MM.1S (cell line): ENCODE measurements around the gene THBS3.

Experiments used
- DNase-seq: peaks from one replicate; pipeline ENCODE4 v3.0.0-alpha.2; 2015
- H2AFZ ChIP-seq: fragments of 300-600 bp; sonication (generic); 2 replicates; pipeline ENCODE4 v1.6.0; 2016; ENCODE audit warnings: antibody characterized with exemption, low read length
- H3F3A ChIP-seq: fragments of 300-600 bp; sonication (generic); 2 replicates; pipeline ENCODE4 v1.6.1; 2016; ENCODE audit warnings: mild to moderate bottlenecking, antibody characterized with exemption, low read length, moderate library complexity, mixed read lengths; ENCODE audit not compliant: insufficient read depth
- H3K27ac ChIP-seq: fragments of 300-600 bp; sonication (generic); 2 replicates; pipeline ENCODE4 v1.5.1; 2016; ENCODE audit warnings: mild to moderate bottlenecking, low read length
- H3K27me3 ChIP-seq: fragments of 300-600 bp; sonication (generic); replicated peaks from 2 replicates; pipeline ENCODE4 v1.6.0; 2016; ENCODE audit warnings: low read length; ENCODE audit not compliant: insufficient read depth
- H3K36me3 ChIP-seq: fragments of 300-600 bp; sonication (generic); replicated peaks from 2 replicates; pipeline ENCODE4 v1.6.1; 2016; ENCODE audit warnings: mild to moderate bottlenecking, low read length, mixed read lengths; ENCODE audit not compliant: insufficient read depth
- H3K4me1 ChIP-seq: fragments of 300-600 bp; sonication (generic); 2 replicates; pipeline ENCODE4 v1.6.1; 2016; ENCODE audit warnings: low read length, mixed read lengths
- H3K4me2 ChIP-seq: fragments of 300-600 bp; sonication (generic); 2 replicates; pipeline ENCODE4 v1.6.0; 2016; ENCODE audit warnings: low read depth, low read length
- H3K4me3 ChIP-seq: fragments of 300-600 bp; sonication (generic); 2 replicates; pipeline ENCODE4 v1.5.1; 2016; ENCODE audit warnings: low read length, mixed read lengths
- H3K79me2 ChIP-seq: fragments of 300-600 bp; sonication (generic); 2 replicates; pipeline ENCODE4 v1.6.1; 2016; ENCODE audit warnings: mixed run types, low read length, mixed read lengths
- H3K9ac ChIP-seq: fragments of 300-600 bp; sonication (generic); 2 replicates; pipeline ENCODE4 v1.6.1; 2016; ENCODE audit warnings: low read length, mixed read lengths
- H3K9me2 ChIP-seq: fragments of 300-600 bp; sonication (generic); replicated peaks from 2 replicates; pipeline ENCODE4 v1.6.1; 2016; ENCODE audit warnings: mild to moderate bottlenecking, low read length, mixed read lengths; ENCODE audit not compliant: insufficient read depth
- H3K9me3 ChIP-seq: fragments of 300-600 bp; sonication (generic); replicated peaks from 2 replicates; pipeline ENCODE4 v1.6.1; 2016; ENCODE audit warnings: mild to moderate bottlenecking, low read length, mixed read lengths; ENCODE audit not compliant: insufficient read depth
- H4K20me1 ChIP-seq: fragments of 300-600 bp; sonication (generic); 2 replicates; pipeline ENCODE4 v1.6.1; 2016; ENCODE audit warnings: mild to moderate bottlenecking, low read length, moderate library complexity, mixed read lengths; ENCODE audit not compliant: insufficient read depth
- CTCF ChIP-seq: fragments of 300-600 bp; sonication (generic); IDR thresholded peaks from 2 replicates; pipeline ENCODE4 v1.5.1; 2016; ENCODE audit warnings: antibody characterized with exemption, low read length, mixed read lengths
- EZH2 ChIP-seq: fragments of 300-600 bp; sonication (generic); optimal IDR thresholded peaks from 2 replicates; pipeline ENCODE3; 2017; ENCODE audit warnings: low read depth, mild to moderate bottlenecking, antibody characterized with exemption, low read length, mixed read lengths
- EZH2phosphoT487 ChIP-seq: fragments of 300-600 bp; sonication (generic); IDR thresholded peaks from 2 replicates; pipeline ENCODE4 v1.6.1; 2018; ENCODE audit warnings: antibody characterized with exemption, low read length

THBS3 gene

GRCh38 chr1:155206891-155207805 is 549 bp downstream of the THBS3 start:
- H3K9ac ChIP-seq, result peak overlapping the region; percentile 32; the same call in 1 of the 2 replicates
- no peaks in the 10 kb centered on the region for H3K36me3 ChIP-seq
- peak overlapping the region; percentile 56; the same call in 1 of the 2 replicates for H3K4me2 ChIP-seq
- peak; percentile 91 for DNase-seq
- H3K4me3 ChIP-seq, result no peak overlapping the region
- H2AFZ ChIP-seq, result peak overlapping the region; percentile 72
- peaks cover 9% of the 10 kb centered on the region; the same call in 1 of the 2 replicates for H3K79me2 ChIP-seq
- no peaks in the 10 kb centered on the region for H4K20me1 ChIP-seq
- peaks cover 15% of the 10 kb centered on the region for H3K27me3 ChIP-seq
- H3K4me1 ChIP-seq, result peaks cover 13% of the 10 kb centered on the region
- no peaks in the 10 kb centered on the region for H3K9me3 ChIP-seq
- no peak for TF ChIP-seq EZH2phosphoT487
- TF ChIP-seq CTCF, result peak; percentile 98
- TF ChIP-seq EZH2, result no peak
- no peaks in the 10 kb centered on the region for H3K9me2 ChIP-seq
- H3F3A ChIP-seq, result peaks cover 10% of the 10 kb centered on the region
- H3K27ac ChIP-seq, result no peak overlapping the region

- H2AFZ ChIP-seq, result no peak overlapping the region
- TF ChIP-seq EZH2phosphoT487 (no peak), EZH2 (no peak), CTCF (no peak)
- H3K27me3 ChIP-seq, result peaks cover 24% of the 10 kb centered on the region
- no peak overlapping the region for H3K9ac ChIP-seq
- H3K79me2 ChIP-seq, result peaks cover 9% of the 10 kb centered on the region; the same call in 1 of the 2 replicates
- H3K9me3 ChIP-seq, result no peaks in the 10 kb centered on the region
- H3K4me3 ChIP-seq, result no peak overlapping the region
- H3F3A ChIP-seq, result peaks cover 10% of the 10 kb centered on the region
- H3K9me2 ChIP-seq, result no peaks in the 10 kb centered on the region
- no peak for DNase-seq
- peaks cover 13% of the 10 kb centered on the region for H3K4me1 ChIP-seq
- no peaks in the 10 kb centered on the region for H4K20me1 ChIP-seq
- H3K4me2 ChIP-seq, result no peak overlapping the region
- no peaks in the 10 kb centered on the region for H3K36me3 ChIP-seq
- no peak overlapping the region for H3K27ac ChIP-seq
Observed at GRCh38 chr1:155205969-155206593, 1.6 kb downstream of the THBS3 start.

- H3K9ac ChIP-seq, result no peak overlapping the region
- H3K4me3 ChIP-seq, result no peak overlapping the region
- no peaks in the 10 kb centered on the region for H3K36me3 ChIP-seq
- DNase-seq, result no peak
- no peaks in the 10 kb centered on the region for H3K9me3 ChIP-seq
- H3K27me3 ChIP-seq, result peaks cover 34% of the 10 kb centered on the region
- no peaks in the 10 kb centered on the region for H3K9me2 ChIP-seq
- H3F3A ChIP-seq, result peaks cover 10% of the 10 kb centered on the region
- H3K4me1 ChIP-seq, result peaks cover 13% of the 10 kb centered on the region
- no peak overlapping the region for H3K27ac ChIP-seq
- H3K4me2 ChIP-seq, result no peak overlapping the region
- TF ChIP-seq EZH2phosphoT487 (no peak), EZH2 (no peak), CTCF (no peak)
- peaks cover 6% of the 10 kb centered on the region; the same call in 1 of the 2 replicates for H3K79me2 ChIP-seq
- no peaks in the 10 kb centered on the region for H4K20me1 ChIP-seq
- no peak overlapping the region for H2AFZ ChIP-seq
Observed at GRCh38 chr1:155205035-155205434, 2.7 kb downstream of the THBS3 start.
